HG02852 (cell line): ENCODE results near the gene MFAP5.
"Not testable (repeated sequence)": the region's sequence is repeated elsewhere in the genome, so short reads cannot be mapped to it uniquely, and the experiment has no call there.

Experiments used
- ATAC-seq: cut with Tn5 transposase; IDR thresholded peaks from one replicate; pipeline ENCODE4 v1.9.1; 2021; ENCODE audit warnings: mild to moderate bottlenecking, moderate library complexity; ENCODE audit not compliant: unreplicated experiment

MFAP5 gene

DNA sequence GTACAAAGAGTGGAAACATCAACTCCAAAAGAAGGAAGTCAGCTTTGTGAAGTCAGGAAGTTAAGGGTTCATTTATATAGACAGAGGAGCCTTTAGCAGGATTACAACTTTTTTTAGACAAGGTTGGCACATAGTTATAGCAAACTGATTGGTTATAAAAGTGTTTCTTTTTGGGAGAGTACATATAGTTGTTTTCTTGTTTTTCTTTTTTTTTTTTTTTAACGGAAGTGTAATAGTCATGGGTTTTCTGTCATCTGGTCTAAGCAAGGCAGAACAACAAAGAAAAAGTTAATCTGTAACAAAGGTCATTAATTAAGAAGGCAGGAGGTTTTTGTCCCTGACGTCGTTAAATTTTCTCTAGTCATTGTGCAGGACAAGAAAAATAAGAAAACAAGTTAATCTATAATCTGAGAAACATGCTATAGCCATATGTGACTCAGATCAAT is 13.0 kb upstream of the MFAP5 start:
- no peak for ATAC-seq

DNA sequence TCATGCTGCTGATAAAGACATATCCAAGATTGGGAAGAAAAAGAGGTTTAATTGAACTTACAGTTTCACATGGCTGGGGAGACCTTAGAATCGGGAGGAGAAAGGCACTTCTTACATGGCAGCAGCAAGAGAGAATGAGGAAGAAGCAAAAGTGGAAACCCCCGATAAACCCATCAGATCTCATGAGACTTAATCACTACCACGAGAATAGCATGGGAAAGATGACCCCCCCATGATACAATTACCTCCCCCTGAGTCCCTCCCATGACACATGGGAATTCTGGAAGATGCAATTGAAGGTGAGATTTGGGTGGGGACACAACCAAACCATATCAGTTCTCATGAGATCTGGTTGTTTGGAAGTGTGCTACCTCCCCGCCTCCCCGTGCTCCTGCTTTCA is 9.8 kb upstream of the MFAP5 start:
- ATAC-seq: no peak

DNA sequence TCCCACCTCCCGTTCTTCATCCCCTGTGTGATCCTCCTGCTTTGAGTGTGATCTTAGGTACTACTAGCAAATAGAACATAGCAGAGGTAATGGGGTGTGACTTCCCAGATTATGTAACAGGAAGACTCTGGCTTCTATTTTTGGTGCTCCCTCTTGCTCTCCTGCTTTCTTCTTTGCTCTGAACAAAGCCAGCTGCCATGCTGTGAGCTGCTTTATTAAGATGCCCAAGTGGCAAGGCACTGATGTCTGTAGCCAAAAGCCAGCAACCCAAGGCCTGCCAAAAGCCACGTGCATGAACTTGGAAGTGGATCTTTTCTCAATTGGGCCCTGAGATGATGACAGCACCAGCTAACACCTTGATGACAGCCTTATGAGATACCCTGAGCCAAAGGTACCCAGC is 5.8 kb upstream of the MFAP5 start:
- no peak for ATAC-seq

GRCh38 chr12:8667270-8667669 is 4.6 kb upstream of the MFAP5 start:
- no peak for ATAC-seq

- no peak for ATAC-seq
Observed at GRCh38 chr12:8665759-8666158, 3.1 kb upstream of the MFAP5 start.

DNA sequence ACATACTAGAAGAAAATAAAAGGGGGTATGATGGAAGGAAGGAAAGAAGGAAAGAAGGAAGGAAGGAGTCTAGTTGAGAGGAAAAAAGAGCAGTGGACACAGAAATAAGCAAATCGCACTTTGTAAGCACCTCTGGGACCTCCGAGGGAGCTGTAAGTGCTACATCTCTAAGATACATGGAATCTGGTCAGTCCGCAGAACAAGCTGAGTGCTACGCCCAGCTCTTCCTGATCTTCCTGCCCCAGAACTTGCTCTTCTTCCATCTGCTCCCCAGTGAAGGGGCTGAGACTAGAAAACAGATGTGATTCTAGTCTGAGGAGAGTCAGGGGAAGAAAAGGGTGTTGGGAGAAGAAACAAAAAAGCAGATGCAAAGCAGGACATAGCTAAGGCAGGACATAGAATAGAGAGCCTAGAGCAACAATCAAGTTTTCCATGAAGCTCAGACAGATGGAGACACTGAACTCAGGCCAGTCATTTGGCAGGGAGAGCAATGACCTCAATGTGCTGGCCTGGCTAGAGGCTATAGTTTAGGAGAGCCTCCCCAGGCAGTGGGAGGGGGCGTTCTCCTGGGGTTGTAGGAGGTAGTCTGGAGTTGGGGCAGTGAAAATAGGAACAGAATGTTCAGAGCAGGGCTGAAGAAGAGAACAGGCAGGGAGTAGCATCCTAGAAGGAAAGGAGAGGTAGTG is 1.7 kb upstream of the MFAP5 start:
- ATAC-seq: no peak

DNA sequence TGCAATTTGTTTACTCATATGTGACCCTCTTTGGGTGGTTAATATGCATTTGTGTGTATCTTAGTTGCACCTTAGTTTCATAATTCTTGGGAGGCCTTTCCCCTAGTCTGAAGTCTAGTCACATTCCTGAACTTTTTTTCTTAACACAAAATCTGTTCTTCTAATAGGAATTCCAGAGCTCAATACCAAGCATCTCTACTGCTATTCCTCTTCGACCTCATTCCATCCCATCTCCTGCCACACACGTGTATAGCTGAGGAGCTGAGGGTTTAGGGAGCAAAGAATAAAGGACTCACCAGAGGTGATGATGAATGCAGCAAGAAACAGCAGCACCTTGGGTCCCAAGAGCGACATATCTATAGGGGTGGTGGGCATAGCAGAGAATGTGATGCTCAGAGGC is 875 bp downstream of the MFAP5 start:
- no peak for ATAC-seq

- no peak for ATAC-seq
Observed at GRCh38 chr12:8661016-8661415, 1.6 kb downstream of the MFAP5 start.

DNA sequence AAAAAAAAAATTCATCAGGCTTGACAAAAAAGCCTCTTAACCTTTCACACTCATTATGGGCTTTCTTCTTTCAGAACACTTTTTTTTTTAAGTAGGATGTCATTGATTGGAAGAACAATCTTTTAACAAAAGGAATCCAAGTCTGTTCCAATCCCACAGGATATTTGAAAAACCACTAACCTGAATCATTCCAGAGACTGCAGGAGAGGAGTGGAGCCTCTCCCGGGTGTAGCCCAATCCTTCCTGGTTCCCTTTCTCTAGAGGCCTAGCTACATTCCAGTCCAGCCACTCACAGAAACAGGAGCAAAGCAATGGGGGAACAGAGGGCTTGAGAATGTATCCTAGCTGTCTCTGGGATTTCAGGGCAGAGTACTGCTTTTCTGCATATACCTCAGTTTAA is 4.3 kb downstream of the MFAP5 start:
- no peak for ATAC-seq

DNA sequence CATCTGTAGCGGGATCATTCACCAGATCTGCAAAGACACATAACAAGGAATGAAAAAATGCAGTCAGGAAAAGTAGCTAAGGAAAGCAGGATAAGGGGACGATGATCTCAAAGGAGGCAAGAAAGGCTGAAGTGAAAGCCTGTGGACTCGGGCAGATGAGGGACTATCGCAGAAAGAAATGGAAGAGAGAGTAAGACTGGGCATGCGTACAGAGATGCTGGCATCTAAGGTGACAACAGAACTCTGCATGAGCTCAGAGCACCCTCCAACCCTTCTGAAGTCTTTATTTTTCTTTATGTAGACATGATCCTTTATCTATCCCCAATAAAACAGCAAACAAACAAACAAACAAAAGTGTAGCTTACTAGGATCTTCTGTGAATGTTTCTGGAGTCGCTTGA is 7.2 kb downstream of the MFAP5 start:
- ATAC-seq: no peak

DNA sequence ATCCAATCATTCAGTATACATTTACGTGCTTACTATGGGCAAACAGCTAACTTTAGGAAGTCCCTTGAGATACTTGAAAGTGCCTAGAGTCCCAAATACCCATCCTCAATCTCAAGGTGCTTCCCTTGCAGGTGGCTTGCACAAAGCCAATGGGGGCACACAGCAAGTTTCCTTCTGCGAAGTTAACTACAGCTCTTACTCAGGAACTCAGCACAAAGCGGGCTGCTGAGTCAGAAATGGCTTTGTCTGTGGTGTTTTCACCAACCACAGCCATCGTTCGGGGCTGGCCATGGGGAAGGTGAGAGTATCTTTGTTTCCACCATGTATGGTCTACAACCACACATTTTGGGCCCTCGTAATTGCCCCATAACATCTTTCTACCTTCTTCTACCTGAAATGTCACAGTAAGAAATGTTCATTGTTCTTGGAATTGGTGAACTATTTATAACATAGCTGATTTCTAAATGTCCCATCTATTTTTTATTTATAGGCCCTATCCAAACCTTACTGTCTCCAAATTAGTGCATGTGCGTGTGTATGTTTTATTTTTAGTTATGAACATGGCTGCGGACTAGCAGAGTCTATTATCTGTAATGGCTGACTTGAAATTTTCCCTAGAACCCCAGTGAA is 13.9 kb downstream of the MFAP5 start:
- peak; percentile 71 for ATAC-seq

DNA sequence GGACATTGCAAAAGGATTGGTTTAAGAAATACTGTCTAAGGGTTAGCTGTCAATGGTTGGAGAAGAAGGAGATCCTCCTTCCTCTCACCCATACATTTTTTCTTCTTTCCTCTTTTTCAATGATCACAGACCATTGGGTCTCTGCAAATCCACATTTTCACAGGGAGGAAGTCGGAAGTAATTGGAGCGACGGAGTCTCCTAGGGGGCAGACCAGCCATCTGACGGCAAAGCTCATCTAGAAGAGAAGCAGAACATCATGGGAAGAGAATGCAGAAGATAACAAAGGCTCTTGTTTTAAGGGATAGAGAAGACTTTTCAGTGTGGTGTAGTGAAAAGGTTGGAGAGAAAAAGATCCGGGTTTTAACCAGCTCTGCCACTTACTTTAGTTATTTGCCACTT is 14.7 kb downstream of the MFAP5 start:
- ATAC-seq: no peak

DNA sequence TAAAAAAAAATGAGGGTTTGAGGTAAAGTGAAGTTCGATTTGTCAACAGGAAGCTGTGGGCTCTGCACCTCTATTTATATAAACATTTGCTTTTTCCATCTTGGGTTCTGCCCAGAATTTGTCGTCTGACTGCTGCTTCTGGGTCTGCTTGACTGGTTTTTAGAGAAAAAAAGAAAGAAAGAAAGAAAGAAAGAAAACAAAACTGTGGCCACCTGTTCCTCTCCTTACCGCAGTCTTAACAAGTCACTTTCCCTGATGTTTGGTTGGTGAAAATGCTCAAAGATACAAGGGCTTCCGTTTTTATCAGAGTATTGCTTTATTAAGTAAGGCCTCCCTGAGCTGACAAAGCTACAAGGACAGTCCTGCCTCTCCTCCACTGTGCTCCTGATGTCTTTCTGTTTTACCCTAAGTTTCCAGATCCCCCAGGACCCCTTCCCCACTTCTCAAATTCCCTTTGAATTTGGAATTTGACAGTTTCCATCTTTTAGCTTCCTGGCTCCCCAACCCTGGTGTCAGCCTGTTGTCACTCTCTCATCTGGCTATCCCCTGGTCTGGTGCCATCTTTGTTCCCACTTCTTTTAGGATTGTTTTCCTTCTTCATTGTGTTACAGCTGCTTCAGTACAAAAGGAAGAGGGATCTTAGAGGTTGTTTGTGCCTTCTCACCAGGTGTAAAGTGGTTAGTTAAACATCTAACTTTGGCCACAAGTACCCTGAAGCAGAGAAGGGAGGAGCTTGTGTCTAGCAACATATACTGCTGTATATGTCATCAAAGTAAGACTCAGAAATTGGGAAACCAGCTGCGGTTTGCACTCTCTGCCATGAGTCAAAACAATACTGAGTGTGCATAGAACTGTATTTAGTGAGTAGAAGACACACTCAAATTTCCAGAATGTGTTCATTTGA is 18.0 kb downstream of the MFAP5 start:
- ATAC-seq: peak; percentile 61

- no peak for ATAC-seq
Observed at GRCh38 chr12:8642775-8643174, 19.9 kb downstream of the MFAP5 start.

DNA sequence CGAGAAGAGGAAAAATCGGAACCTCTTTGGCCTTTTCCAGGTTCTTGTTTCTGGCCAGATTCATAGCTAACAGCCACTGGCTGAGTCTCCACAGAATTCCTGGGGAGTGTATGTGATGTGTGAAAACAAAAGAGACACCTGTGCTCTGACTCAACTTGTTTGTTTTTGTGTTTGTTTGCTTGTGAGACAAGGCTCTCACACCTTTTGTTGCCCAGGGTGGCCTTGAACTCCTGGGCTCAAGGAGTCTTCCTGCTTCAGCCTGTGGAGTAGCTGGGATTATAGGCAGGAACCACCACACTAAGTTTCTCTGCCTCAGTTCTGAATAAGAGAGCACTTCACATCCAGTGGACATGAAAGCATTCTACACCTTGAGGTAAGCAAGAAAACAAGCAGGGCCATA is 22.7 kb downstream of the MFAP5 start:
- no peak for ATAC-seq

DNA sequence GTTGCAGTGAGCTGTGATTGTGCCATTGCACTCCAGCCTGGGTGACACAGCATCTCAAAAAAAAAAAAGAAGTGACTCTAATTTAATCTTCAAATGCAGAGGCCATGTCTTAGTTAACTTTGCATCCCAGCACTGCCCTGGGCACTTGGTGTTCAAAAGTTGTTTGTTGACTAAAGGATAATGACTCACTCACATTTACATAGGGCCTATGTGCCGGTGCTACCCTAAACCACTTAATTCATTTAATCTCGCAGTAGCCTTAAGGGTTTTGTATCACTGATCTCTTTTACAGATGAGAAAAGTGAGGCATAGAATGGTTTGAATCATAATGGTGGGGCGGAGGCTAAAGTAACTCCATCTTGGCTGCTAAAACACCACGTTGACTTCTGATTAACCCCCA is 23.7 kb downstream of the MFAP5 start:
- no peak for ATAC-seq

- no peak for ATAC-seq
Observed at GRCh38 chr12:8637666-8638065, 25.0 kb downstream of the MFAP5 start.

DNA sequence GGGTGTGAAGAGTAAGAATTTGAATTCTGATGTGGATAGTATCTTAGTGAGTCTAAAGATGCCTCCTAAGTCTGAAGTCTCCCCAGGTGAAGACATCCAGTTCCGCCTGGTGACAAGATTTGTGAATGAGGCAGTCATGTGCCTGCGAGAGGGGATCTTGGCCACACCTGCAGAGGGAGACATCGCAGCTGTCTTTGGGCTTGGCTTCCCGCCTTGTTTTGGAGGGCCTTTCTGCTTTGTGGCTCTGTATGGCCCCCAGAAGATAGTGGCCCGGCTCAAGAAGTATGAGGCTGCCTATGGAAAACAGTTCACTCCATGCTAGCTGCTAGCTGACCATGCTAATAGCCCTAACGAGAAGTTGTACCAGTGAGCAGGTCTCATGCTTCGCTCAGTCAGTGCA is 25.4 kb downstream of the MFAP5 start:
- ATAC-seq: no peak

DNA sequence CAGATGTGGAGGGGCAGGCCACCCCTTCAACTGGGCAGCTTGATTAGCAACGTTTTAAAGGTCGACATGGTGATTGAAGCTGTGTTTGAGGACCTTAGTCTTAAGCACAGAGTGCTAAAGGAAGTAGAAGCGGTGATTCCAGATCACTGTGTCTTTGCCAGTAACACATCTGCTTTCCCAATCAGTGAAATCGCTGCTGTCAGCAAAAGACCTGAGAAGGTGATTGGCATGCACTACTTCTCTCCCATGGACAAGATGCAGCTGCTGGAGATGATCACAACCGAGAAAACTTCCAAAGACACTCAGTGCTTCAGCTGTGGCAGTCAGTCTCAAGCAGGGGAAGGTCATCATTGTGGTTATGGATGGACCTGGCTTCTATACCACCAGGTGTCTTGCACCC is 26.0 kb downstream of the MFAP5 start:
- ATAC-seq: no peak

DNA sequence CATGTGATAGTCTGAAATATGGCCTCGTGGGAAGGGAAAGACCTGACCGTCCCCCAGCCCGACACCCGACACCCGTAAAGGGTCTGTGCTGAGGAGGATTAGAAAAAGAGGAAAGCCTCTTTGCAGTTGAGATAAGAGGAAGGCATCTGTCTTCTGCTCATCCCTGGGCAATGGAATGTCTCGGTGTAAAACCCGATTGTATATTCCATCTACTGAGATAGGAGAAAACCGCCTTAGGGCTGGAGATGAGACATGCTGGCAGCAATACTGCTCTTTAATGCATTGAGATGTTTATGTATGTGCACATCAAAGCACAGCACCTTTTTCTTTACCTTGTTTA is 26.6 kb downstream of the MFAP5 start:
- not testable (repeated sequence) for ATAC-seq

GRCh38 chr12:8635342-8636006 is 27.2 kb downstream of the MFAP5 start:
- ATAC-seq: not testable (repeated sequence)
